Hepatocyte (in vitro differentiated cells): Measurements from ENCODE around the gene SORBS2.

ENCODE experiments used
- CTCF ChIP-seq: fragments of 200-600 bp; sonication (generic); IDR thresholded peaks from 2 replicates; pipeline ENCODE4 v1.5.1; 2016; ENCODE audit warnings: antibody characterized with exemption, mild to moderate bottlenecking; ENCODE audit not compliant: poor library complexity
- EZH2 ChIP-seq: fragments of 200-600 bp; sonication (generic); IDR thresholded peaks from 2 replicates; pipeline ENCODE4 v1.6.1; 2016; ENCODE audit warnings: antibody characterized with exemption, mild to moderate bottlenecking, borderline replicate concordance
- EZH2phosphoT487 ChIP-seq: fragments of 200-600 bp; sonication (generic); IDR thresholded peaks from one replicate; pipeline ENCODE4 v1.6.1; 2018; ENCODE audit warnings: antibody characterized with exemption, mild to moderate bottlenecking, low read depth, moderate library complexity; ENCODE audit not compliant: unreplicated experiment, severe bottlenecking

GRCh38 chr4:185734214-185734613 is 77.8 kb downstream of the SORBS2 start:
- TF ChIP-seq CTCF = no peak
- TF ChIP-seq EZH2 = no peak
- no peak for TF ChIP-seq EZH2phosphoT487
